Cardiac muscle cell (in vitro differentiated cells and primary cell): ENCODE data around the gene LAPTM5. TPM values are rescaled to one million over a fixed set of nuclear protein-coding genes. Genes with fewer than 3 reads are reported as not detected.

Experiments
- DNase-seq, 2 donors: peaks; one replicate each; pipeline versions ENCODE4 v3.0.0 to v3.0.0-alpha.2; 2010 to 2017; ENCODE audit warnings: low read depth in 1 of 2, low spot score in 1 of 2
- H3K27ac ChIP-seq: fragments of 200-600 bp; sonication (generic); 2 replicates; pipeline ENCODE4 v1.5.1; 2016
- H3K27me3 ChIP-seq: fragments of 200-600 bp; sonication (generic); 2 replicates; pipeline ENCODE4 v1.6.0; 2016; ENCODE audit warnings: control low read depth
- H3K36me3 ChIP-seq: fragments of 200-600 bp; sonication (generic); 2 replicates; pipeline ENCODE4 v1.5.1; 2016; ENCODE audit warnings: control low read depth
- H3K4me1 ChIP-seq: fragments of 200-600 bp; sonication (generic); 2 replicates; pipeline ENCODE4 v1.8.1; 2017; ENCODE audit warnings: low read depth, mild to moderate bottlenecking, mixed run types
- H3K4me3 ChIP-seq: fragments of 200-600 bp; sonication (generic); 2 replicates; pipeline ENCODE4 v1.5.1; 2016; ENCODE audit warnings: mild to moderate bottlenecking
- H3K9me3 ChIP-seq: fragments of 200-600 bp; sonication (generic); 2 replicates; pipeline ENCODE4 v1.5.1; 2017; ENCODE audit warnings: low read depth, mild to moderate bottlenecking, control low read depth
- CTCF ChIP-seq: IDR thresholded peaks from 2 replicates; pipeline ENCODE4 v1.5.1; 2012; ENCODE audit warnings: low read depth, mild to moderate bottlenecking, low read length
- polyA plus RNA-seq: library from polyadenylated mRNA; unstranded; fragments of >200 nt; fragmentation: Nextera tagmentation; extraction: Ambion mirVana; gene quantifications from 2 replicates; pipeline ENCODE4 v1.2.1, GENCODE V29; 2016
- total RNA-seq: library from RNA; depleted of rRNA; stranded (reverse); fragments of >200 nt; gene quantifications from 2 replicates; pipeline ENCODE4 v1.2.3, GENCODE V29; 2016

Gene LAPTM5
- total and polyA plus RNA-seq, 2 experiments from 2014 or later: 0.10 to 0.45 TPM

- Histone ChIP-seq H3K36me3 (no peaks in the 10 kb centered on the region), H3K27me3 (no peaks in the 10 kb centered on the region), H3K4me3 (no peak overlapping the region), H3K27ac (no peak overlapping the region), H3K4me1 (no peaks in the 10 kb centered on the region), H3K9me3 (no peaks in the 10 kb centered on the region)
- DNase-seq: no peak
- no peak for TF ChIP-seq CTCF
Observed at GRCh38 chr1:30720271-30721223, 37.0 kb downstream of the LAPTM5 start.

GRCh38 chr1:30719406-30720270 lies 37.9 kb downstream of the LAPTM5 start:
- TF ChIP-seq CTCF: no peak

GRCh38 chr1:30718636-30719405 lies 38.8 kb downstream of the LAPTM5 start:
- TF ChIP-seq CTCF: peak; percentile 81
- Histone ChIP-seq H3K4me3 (peak overlapping the region; percentile 37), H3K4me1 (no peaks in the 10 kb centered on the region), H3K27ac (peak overlapping the region; percentile 80), H3K36me3 (no peaks in the 10 kb centered on the region), H3K9me3 (no peaks in the 10 kb centered on the region), H3K27me3 (no peaks in the 10 kb centered on the region)
- DNase-seq: peak; percentile 74 to 84

More at GRCh38 chr1:30719406-30720270, 37.9 kb downstream of the LAPTM5 start:
- Histone ChIP-seq H3K27me3 (no peaks in the 10 kb centered on the region), H3K4me3 (no peak overlapping the region), H3K27ac (no peak overlapping the region), H3K4me1 (no peaks in the 10 kb centered on the region), H3K9me3 (no peaks in the 10 kb centered on the region), H3K36me3 (no peaks in the 10 kb centered on the region)
- no peak for DNase-seq

- no peaks in the 10 kb centered on the region for H3K36me3 ChIP-seq
- H3K27ac ChIP-seq: peak overlapping the region; percentile 45
- DNase-seq: peak; percentile 98 to 99
- no peaks in the 10 kb centered on the region for H3K27me3 ChIP-seq
- H3K4me3 ChIP-seq: peak overlapping the region; percentile 13
- H3K4me1 ChIP-seq: no peaks in the 10 kb centered on the region
- H3K9me3 ChIP-seq: no peaks in the 10 kb centered on the region
- no peak for TF ChIP-seq CTCF
Observed at GRCh38 chr1:30718091-30718635, 39.4 kb downstream of the LAPTM5 start.

GRCh38 chr1:30716646-30717045 lies 40.9 kb downstream of the LAPTM5 start:
- Histone ChIP-seq H3K9me3 (no peaks in the 10 kb centered on the region), H3K27me3 (no peaks in the 10 kb centered on the region), H3K4me3 (no peak overlapping the region), H3K27ac (no peak overlapping the region), H3K36me3 (no peaks in the 10 kb centered on the region), H3K4me1 (no peaks in the 10 kb centered on the region)
- DNase-seq: no peak
- no peak for TF ChIP-seq CTCF
